Fibroblast of lung (primary cell): ENCODE measurements around the gene ENTHD1. TPM values are rescaled to one million over a fixed set of nuclear protein-coding genes. Genes with fewer than 3 reads are reported as not detected.

Source experiments
- DNase-seq, 2 donors: peaks; one replicate each; pipeline versions ENCODE4 v3.0.0 to v3.0.0-alpha.2; 2010; ENCODE audit warnings: low read depth in 2 of 2
- H2AFZ ChIP-seq: 2 replicates; pipeline ENCODE4 v1.5.1; 2012; ENCODE audit warnings: low read length, control low read depth, inconsistent platforms
- H3K27ac ChIP-seq: 2 replicates; pipeline ENCODE4 v1.5.1; 2011; ENCODE audit warnings: low read length, control low read depth; ENCODE audit not compliant: insufficient read depth
- H3K27me3 ChIP-seq: 2 replicates; pipeline ENCODE4 v1.5.1; 2011; ENCODE audit warnings: mild to moderate bottlenecking, low read length; ENCODE audit not compliant: control insufficient read depth, insufficient read depth
- H3K36me3 ChIP-seq: 2 replicates; pipeline ENCODE4 v1.5.1; 2011; ENCODE audit warnings: low read length; ENCODE audit not compliant: control insufficient read depth, insufficient read depth
- H3K4me1 ChIP-seq: 2 replicates; pipeline ENCODE4 v1.5.1; 2011; ENCODE audit warnings: low read length; ENCODE audit not compliant: control insufficient read depth, insufficient read depth; ENCODE audit errors: extremely low read depth
- H3K4me2 ChIP-seq: 2 replicates; pipeline ENCODE4 v1.5.1; 2011; ENCODE audit warnings: low read length, control low read depth; ENCODE audit not compliant: insufficient read depth; ENCODE audit errors: extremely low read depth
- H3K4me3 ChIP-seq, 4 experiments: fragments of 200-600 bp in 1 of 4; sonication (generic) in 1 of 4; replicated peaks in 1 of 4; 2 replicates each; pipeline ENCODE4 v1.5.1; 2011 to 2016; ENCODE audit warnings: low read length in 4 of 4, low read depth in 3 of 4, mild to moderate bottlenecking in 3 of 4, control low read depth in 2 of 4, inconsistent platforms in 1 of 4, mixed read lengths in 1 of 4; ENCODE audit not compliant: insufficient read depth in 1 of 4; ENCODE audit errors: control extremely low read depth in 1 of 4
- H3K79me2 ChIP-seq: 2 replicates; pipeline ENCODE4 v1.5.1; 2012; ENCODE audit warnings: mild to moderate bottlenecking, low read length, inconsistent platforms; ENCODE audit not compliant: control insufficient read depth, insufficient read depth
- H3K9ac ChIP-seq: 2 replicates; pipeline ENCODE4 v1.5.1; 2011; ENCODE audit warnings: mild to moderate bottlenecking, low read length, control low read depth; ENCODE audit not compliant: insufficient read depth
- H3K9me3 ChIP-seq: 2 replicates; pipeline ENCODE4 v1.5.1; 2012; ENCODE audit warnings: low read depth, low read length; ENCODE audit not compliant: control insufficient read depth, insufficient read depth
- H4K20me1 ChIP-seq: 2 replicates; pipeline ENCODE4 v1.5.1; 2011; ENCODE audit warnings: low read length; ENCODE audit not compliant: control insufficient read depth, insufficient read depth; ENCODE audit errors: extremely low read depth
- CTCF ChIP-seq, 2 donors: IDR thresholded peaks in 1 of 2; conservative IDR thresholded peaks in 1 of 2; 1 replicate in 1 of 2; 2 replicates in 1 of 2; pipeline ENCODE4 v1.5.1; 2011 to 2012; ENCODE audit warnings: low read length in 2 of 2, control low read depth in 1 of 2, inconsistent platforms in 1 of 2, low read depth in 1 of 2, mild to moderate bottlenecking in 1 of 2
- EZH2 ChIP-seq: IDR thresholded peaks from 2 replicates; pipeline ENCODE4 v1.5.1; 2012; ENCODE audit warnings: low read length, control low read depth, mild to moderate bottlenecking; ENCODE audit errors: missing control alignments
- polyA plus RNA-seq, 2 donors: library from polyadenylated mRNA; depleted of rRNA in 1 of 2; stranded (reverse) in 1 of 2; unstranded in 1 of 2; fragments of >200 nt; gene quantifications; 2 replicates each; pipeline ENCODE4 v1.2.1, GENCODE V29; 2011 to 2012; ENCODE audit warnings: missing spikeins in 1 of 2
- total RNA-seq: library from RNA; depleted of rRNA; stranded (reverse); fragments of >200 nt; gene quantifications from 2 replicates; pipeline ENCODE4 v1.2.1, GENCODE V29; 2014

The ENTHD1 gene
- total and polyA plus RNA-seq, 2 donors (not counting 1 experiment from before 2014, with no cell fraction given): not detected

GRCh38 chr22:39716534-39716933 is 177.0 kb downstream of the ENTHD1 start:
- Histone ChIP-seq H3K4me2 (no peak overlapping the region), H3K9ac (no peak overlapping the region), H3K79me2 (no peaks in the 10 kb centered on the region), H2AFZ (no peak overlapping the region), H3K4me3 (no peak overlapping the region), H3K36me3 (no peaks in the 10 kb centered on the region), H3K27me3 (peaks cover 2% of the 10 kb centered on the region), H3K27ac (no peak overlapping the region), H3K9me3 (no peaks in the 10 kb centered on the region), H3K4me1 (no peaks in the 10 kb centered on the region), H4K20me1 (no peaks in the 10 kb centered on the region)
- DNase-seq: no peak
- TF ChIP-seq CTCF (conservative IDR thresholded peaks at IDR 0.05 in 1 of 2, IDR thresholded peaks at IDR 0.05 in 1 of 2; ENCODE audit: low read depth in 1 of 2, low read length in 2 of 2) (no peak), EZH2 (no peak)

GRCh38 chr22:39715778-39716495 is 177.6 kb downstream of the ENTHD1 start:
- H3K9me3 ChIP-seq: no peaks in the 10 kb centered on the region
- no peaks in the 10 kb centered on the region for H3K4me1 ChIP-seq
- no peaks in the 10 kb centered on the region for H3K36me3 ChIP-seq
- no peaks in the 10 kb centered on the region for H4K20me1 ChIP-seq
- H3K4me2 ChIP-seq: no peak overlapping the region
- TF ChIP-seq EZH2 (no peak), CTCF (conservative IDR thresholded peaks at IDR 0.05 in 1 of 2, IDR thresholded peaks at IDR 0.05 in 1 of 2; ENCODE audit: low read depth in 1 of 2, low read length in 2 of 2) (no peak)
- no peak overlapping the region for H3K9ac ChIP-seq
- no peak overlapping the region for H3K27ac ChIP-seq
- no peaks in the 10 kb centered on the region for H3K79me2 ChIP-seq
- no peak overlapping the region for H2AFZ ChIP-seq
- no peak overlapping the region for H3K4me3 ChIP-seq
- DNase-seq: no peak
- H3K27me3 ChIP-seq: peaks cover 3% of the 10 kb centered on the region

DNA sequence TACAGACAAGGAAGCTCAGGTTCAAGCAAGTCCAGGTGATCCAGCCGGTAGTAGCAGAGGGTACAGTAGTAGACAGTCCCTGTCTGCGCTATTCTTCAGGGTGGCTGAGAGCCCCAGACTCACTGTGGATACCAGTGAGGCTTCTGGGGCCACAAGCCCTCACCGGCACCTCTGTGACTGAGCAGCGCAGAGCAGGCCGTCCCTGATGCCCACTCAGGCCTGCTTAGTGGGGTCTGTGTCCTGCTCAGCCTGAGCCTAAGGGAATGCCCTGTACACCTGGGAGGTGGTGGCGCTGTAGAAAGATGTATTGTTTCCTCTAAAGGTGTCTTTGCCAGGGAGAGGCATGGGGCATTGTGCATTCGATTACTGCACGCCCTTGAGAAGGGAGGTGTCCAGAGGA is 179.2 kb downstream of the ENTHD1 start:
- Histone ChIP-seq H2AFZ (no peak overlapping the region), H3K27ac (no peak overlapping the region), H3K4me2 (no peak overlapping the region), H3K27me3 (peaks cover 3% of the 10 kb centered on the region), H3K4me1 (no peaks in the 10 kb centered on the region), H3K36me3 (no peaks in the 10 kb centered on the region), H3K4me3 (no peak overlapping the region), H3K79me2 (no peaks in the 10 kb centered on the region), H4K20me1 (no peaks in the 10 kb centered on the region), H3K9me3 (no peaks in the 10 kb centered on the region), H3K9ac (no peak overlapping the region)
- DNase-seq: no peak
- no peak for TF ChIP-seq CTCF (conservative IDR thresholded peaks at IDR 0.05 in 1 of 2, IDR thresholded peaks at IDR 0.05 in 1 of 2; ENCODE audit: low read depth in 1 of 2, low read length in 2 of 2)
- no peak for TF ChIP-seq EZH2
